AG04450 (cell line): ENCODE results near the gene CDCA5. TPM values are rescaled to one million over a fixed set of nuclear protein-coding genes. Genes with fewer than 3 reads are reported as not detected.

Experiments used
- CTCF ChIA-PET: fragments of 300-600, 350-600 bp; formaldehyde crosslinking; extraction: SDS; loops from one replicate; lab custom pipeline; 2022; ENCODE audit warnings: antibody characterized with exemption, inconsistent platforms; lab: Charles Lee
- POLR2A ChIA-PET: fragments of 350-600 bp; formaldehyde crosslinking; extraction: SDS; loops from one replicate; lab custom pipeline; 2021; ENCODE audit warnings: antibody characterized with exemption, inconsistent platforms; lab: Yijun Ruan, JAX
- DNase-seq: peaks from one replicate; pipeline ENCODE4 v3.0.0-alpha.2; 2011; ENCODE audit warnings: low read depth, low spot score
- H3K27ac ChIP-seq: one replicate; pipeline ENCODE4 v1.5.1; 2012; ENCODE audit warnings: low read depth, low read length, control low read depth
- H3K27me3 ChIP-seq: one replicate; pipeline ENCODE4 v1.6.0; 2012; ENCODE audit warnings: low read length; ENCODE audit not compliant: control insufficient read depth, insufficient read depth
- H3K4me3 ChIP-seq: 2 replicates; pipeline ENCODE4 v1.5.1; 2011; ENCODE audit warnings: mild to moderate bottlenecking, low read depth, low read length, control low read depth
- H3K9me3 ChIP-seq: 2 replicates; pipeline ENCODE4 v1.5.1; 2012; ENCODE audit warnings: low read length; ENCODE audit not compliant: control insufficient read depth, insufficient read depth
- polyA plus RNA-seq: library from polyadenylated mRNA; depleted of rRNA; stranded (reverse); fragments of >200 nt; gene quantifications from 2 replicates; pipeline ENCODE4 v1.2.3, GENCODE V29; 2011
- TF ChIP-seq, protein P1 (sequence below): IDR thresholded peaks from 2 replicates; pipeline ENCODE4 v1.5.1; 2011; ENCODE audit warnings: low read depth, low read length, control low read depth, inconsistent platforms

CDCA5 gene
- polyA plus RNA-seq, 1 experiment = 5.2 TPM

- Histone ChIP-seq H3K27me3 (no peaks in the 10 kb centered on the region), H3K4me3 (no peak overlapping the region), H3K9me3 (peaks cover 3% of the 10 kb centered on the region; the same call in 1 of the 2 replicates), H3K27ac (peak overlapping the region; percentile 31)
- no peak for DNase-seq
- POLR2A ChIA-PET = interaction anchor here (0.5 to 2.7 kb wide), 6 partner anchors 16 to 215 kb away, joined by 3 to 14 read pairs (median 4); partner anchors contain the start of genes CAPN1, DPF2 and SYVN1
- CTCF ChIA-PET = interaction anchor here (0.7 to 1.2 kb wide), 6 partner anchors 8 to 249 kb away, joined by 3 to 8 read pairs (median 3); no protein-coding TSS in a partner anchor
- TF ChIP-seq, protein P1, sequence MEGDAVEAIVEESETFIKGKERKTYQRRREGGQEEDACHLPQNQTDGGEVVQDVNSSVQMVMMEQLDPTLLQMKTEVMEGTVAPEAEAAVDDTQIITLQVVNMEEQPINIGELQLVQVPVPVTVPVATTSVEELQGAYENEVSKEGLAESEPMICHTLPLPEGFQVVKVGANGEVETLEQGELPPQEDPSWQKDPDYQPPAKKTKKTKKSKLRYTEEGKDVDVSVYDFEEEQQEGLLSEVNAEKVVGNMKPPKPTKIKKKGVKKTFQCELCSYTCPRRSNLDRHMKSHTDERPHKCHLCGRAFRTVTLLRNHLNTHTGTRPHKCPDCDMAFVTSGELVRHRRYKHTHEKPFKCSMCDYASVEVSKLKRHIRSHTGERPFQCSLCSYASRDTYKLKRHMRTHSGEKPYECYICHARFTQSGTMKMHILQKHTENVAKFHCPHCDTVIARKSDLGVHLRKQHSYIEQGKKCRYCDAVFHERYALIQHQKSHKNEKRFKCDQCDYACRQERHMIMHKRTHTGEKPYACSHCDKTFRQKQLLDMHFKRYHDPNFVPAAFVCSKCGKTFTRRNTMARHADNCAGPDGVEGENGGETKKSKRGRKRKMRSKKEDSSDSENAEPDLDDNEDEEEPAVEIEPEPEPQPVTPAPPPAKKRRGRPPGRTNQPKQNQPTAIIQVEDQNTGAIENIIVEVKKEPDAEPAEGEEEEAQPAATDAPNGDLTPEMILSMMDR = no peak
These were observed 34.4 kb upstream of the CDCA5 start for GRCh38 chr11:65118097-65118837.

DNA sequence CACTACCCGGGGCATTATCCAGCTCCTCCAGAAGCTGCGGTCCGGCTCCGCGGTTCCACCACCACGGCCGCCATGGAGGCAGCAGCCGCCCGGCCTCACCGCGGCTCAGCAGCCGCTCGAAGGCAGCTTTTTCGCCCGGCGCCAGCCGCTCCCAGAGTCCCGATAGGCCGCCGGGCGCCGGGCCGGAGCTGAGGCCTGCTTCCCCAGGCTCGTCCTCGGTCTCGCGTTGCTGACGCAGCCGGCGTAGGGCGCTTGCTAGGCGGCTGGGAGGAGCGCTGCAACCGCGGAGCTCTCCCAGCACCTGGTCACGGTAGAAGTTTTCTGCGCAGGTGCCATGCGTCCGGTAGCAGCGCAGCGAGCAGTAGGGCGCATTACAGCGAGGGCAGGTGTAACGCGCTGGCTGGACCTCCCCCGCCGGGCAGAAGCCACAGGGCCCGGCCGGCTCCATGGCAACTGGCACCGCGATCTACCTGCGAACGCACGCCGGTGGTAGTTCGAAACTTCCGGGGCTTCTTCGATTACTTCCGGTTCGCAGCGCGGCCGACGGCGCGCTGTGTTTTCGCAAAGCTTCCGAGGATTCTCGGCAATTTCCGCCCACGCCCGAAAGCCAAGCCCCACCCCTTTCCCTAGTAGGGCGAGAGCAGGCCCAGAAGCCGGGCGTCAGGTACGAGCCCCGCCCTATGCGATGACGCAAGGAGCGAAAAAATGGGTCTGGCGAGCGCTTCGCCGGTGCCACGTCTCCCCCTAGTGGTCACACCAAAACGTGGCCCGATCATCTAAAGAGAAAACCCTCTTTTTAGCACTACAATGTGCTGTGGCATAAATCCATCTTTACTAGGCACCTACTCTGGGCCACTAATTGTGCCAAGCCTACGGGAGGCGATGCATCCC lies 33.6 kb upstream of the CDCA5 start, which contains the start of gene ZNHIT2:
TSS of gene ZNHIT2 (minus strand) at position 496 of the 891 bp plus-strand sequence. CDS start at position 448, 48 bp downstream.
- CTCF ChIA-PET = interaction anchor here (0.6 to 1.2 kb wide), 8 partner anchors 13 to 249 kb away, joined by 3 to 8 read pairs (median 3); no protein-coding TSS in a partner anchor
- Histone ChIP-seq H3K4me3 (peak within 1 kb of the TSS; percentile 92), H3K27me3 (no peaks in the 10 kb centered on the region), H3K27ac (peak within 1 kb of the TSS; percentile 73), H3K9me3 (peaks cover 3% of the 10 kb centered on the region; the same call in 1 of the 2 replicates)
- POLR2A ChIA-PET = interaction anchor here (0.5 to 2.7 kb wide), 7 partner anchors 17 to 216 kb away, joined by 3 to 14 read pairs (median 3); partner anchors contain the start of genes CAPN1, DPF2 and SYVN1
- TF ChIP-seq, protein P1 = peak; percentile 89
- DNase-seq = peak; percentile 98

GRCh38 chr11:65116370-65117205 lies 32.7 kb upstream of the CDCA5 start:
- ChIA-PET POLR2A (interaction anchor here (1.0 to 2.7 kb wide), 3 partner anchors 18 to 199 kb away, joined by 3 to 14 read pairs (median 5); partner anchors contain the start of genes CAPN1 and SYVN1), CTCF (interaction anchor here (0.9 to 1.2 kb wide), 3 partner anchors 14 to 228 kb away, joined by 3 to 5 read pairs (median 3); no protein-coding TSS in a partner anchor)
- TF ChIP-seq, protein P1 = no peak
- Histone ChIP-seq H3K27me3 (no peaks in the 10 kb centered on the region), H3K27ac (peak overlapping the region; percentile 73), H3K4me3 (peak overlapping the region; percentile 92), H3K9me3 (peaks cover 3% of the 10 kb centered on the region; the same call in 1 of the 2 replicates)
- peak; percentile 36 for DNase-seq

- TF ChIP-seq, protein P1 = no peak
- Histone ChIP-seq H3K27ac (no peak overlapping the region), H3K27me3 (no peaks in the 10 kb centered on the region), H3K9me3 (peaks cover 3% of the 10 kb centered on the region; the same call in 1 of the 2 replicates), H3K4me3 (no peak overlapping the region)
- POLR2A ChIA-PET = interaction anchor here (0.7 kb wide), 1 partner anchor 272 kb away, joined by 6 read pairs; no protein-coding TSS in a partner anchor
- CTCF ChIA-PET = no interaction called here
- DNase-seq = no peak
These were observed 31.7 kb upstream of the CDCA5 start for GRCh38 chr11:65115361-65116082.
